IMR-90 (cell line): ENCODE data around the gene LHFPL3. TPM values are rescaled to one million over a fixed set of nuclear protein-coding genes. Genes with fewer than 3 reads are reported as not detected.

ENCODE experiments used
- ATAC-seq: fragments of 200-7000 bp; cut with Tn5 transposase; 2 replicates; pipeline ENCODE4 v1.9.1; 2020; ENCODE audit warnings: low read depth, mild to moderate bottlenecking, moderate library complexity
- BruUV-seq: library from RNA; stranded (reverse); fragments of 400-500 nt; replicated peaks from 2 replicates; lab custom pipeline; 2021; lab: Mats Ljungman, UMichigan
- CTCF ChIA-PET: fragments of 300-600 bp; formaldehyde crosslinking; extraction: SDS; loops from one replicate; lab custom pipeline; 2021; ENCODE audit warnings: antibody characterized with exemption; lab: Yijun Ruan, JAX
- POLR2A ChIA-PET: fragments of 300-600 bp; sonication (Branson Sonifier 250); formaldehyde crosslinking; loops from one replicate; lab custom pipeline; 2022; ENCODE audit warnings: antibody characterized with exemption; ENCODE audit not compliant: unreplicated experiment; lab: Charles Lee
- DNase-seq: peaks from one replicate; pipeline ENCODE4 v3.0.0; 2013
- H2AFZ ChIP-seq: replicated peaks from 2 replicates; pipeline ENCODE3; 2013; ENCODE audit warnings: low read length, mild to moderate bottlenecking; ENCODE audit not compliant: poor library complexity
- H2AK5ac ChIP-seq: 2 replicates; pipeline ENCODE4 v1.6.1; 2013; ENCODE audit warnings: low read depth, low read length, inconsistent platforms
- H2AK9ac ChIP-seq: replicated peaks from 2 replicates; pipeline ENCODE3; 2013; ENCODE audit warnings: mild to moderate bottlenecking, low read depth, low read length, moderate library complexity; ENCODE audit not compliant: poor library complexity
- H2BK120ac ChIP-seq: 2 replicates; pipeline ENCODE4 v1.6.1; 2013; ENCODE audit warnings: low read depth, low read length, inconsistent platforms
- H2BK15ac ChIP-seq: 3 replicates; pipeline ENCODE4 v1.6.1; 2013; ENCODE audit warnings: low read depth, low read length, inconsistent platforms
- H2BK20ac ChIP-seq: 2 replicates; pipeline ENCODE4 v1.6.1; 2013; ENCODE audit warnings: low read depth, mild to moderate bottlenecking, inconsistent platforms, low read length, moderate library complexity
- H2BK5ac ChIP-seq: 2 replicates; pipeline ENCODE4 v1.6.1; 2013; ENCODE audit warnings: mild to moderate bottlenecking, low read depth, low read length, inconsistent platforms; ENCODE audit not compliant: poor library complexity, severe bottlenecking
- H3K14ac ChIP-seq: replicated peaks from 2 replicates; pipeline ENCODE4 v1.6.1; 2013; ENCODE audit warnings: low read depth, low read length, inconsistent platforms
- H3K18ac ChIP-seq: 2 replicates; pipeline ENCODE4 v1.6.1; 2013; ENCODE audit warnings: low read depth, low read length, control low read depth
- H3K23ac ChIP-seq: 2 replicates; pipeline ENCODE4 v1.6.1; 2013; ENCODE audit warnings: low read depth, low read length, inconsistent platforms
- H3K27ac ChIP-seq: 2 replicates; pipeline ENCODE4 v1.5.1; 2013; ENCODE audit warnings: mild to moderate bottlenecking, control low read depth, low read length; ENCODE audit not compliant: insufficient read depth
- H3K27me3 ChIP-seq: 2 replicates; pipeline ENCODE4 v1.6.1; 2013; ENCODE audit warnings: low read length; ENCODE audit not compliant: control insufficient read depth, insufficient read depth
- H3K36me3 ChIP-seq: 2 replicates; pipeline ENCODE4 v1.6.1; 2013; ENCODE audit warnings: low read length, mixed read lengths; ENCODE audit not compliant: control insufficient read depth, insufficient read depth
- H3K4ac ChIP-seq: 2 replicates; pipeline ENCODE4 v1.6.1; 2013; ENCODE audit warnings: low read depth, low read length, inconsistent platforms
- H3K4me1 ChIP-seq: 2 replicates; pipeline ENCODE4 v1.6.1; 2013; ENCODE audit warnings: low read length, mixed read lengths; ENCODE audit not compliant: control insufficient read depth, insufficient read depth
- H3K4me2 ChIP-seq: 2 replicates; pipeline ENCODE4 v1.6.1; 2013; ENCODE audit warnings: low read depth, mild to moderate bottlenecking, control low read depth, low read length, moderate library complexity
- H3K4me3 ChIP-seq: 2 replicates; pipeline ENCODE4 v1.5.1; 2013; ENCODE audit warnings: low read depth, mild to moderate bottlenecking, control low read depth, low read length, moderate library complexity; ENCODE audit not compliant: insufficient read depth
- H3K56ac ChIP-seq: 2 replicates; pipeline ENCODE4 v1.6.1; 2013; ENCODE audit warnings: low read length, inconsistent platforms; ENCODE audit not compliant: insufficient read depth; ENCODE audit errors: extremely low read depth
- H3K79me1 ChIP-seq, 2 experiments: 2 replicates each; pipeline ENCODE4 v1.6.1; 2013; ENCODE audit warnings: low read length in 2 of 2, inconsistent platforms in 1 of 2, low read depth in 1 of 2
- H3K9ac ChIP-seq: 2 replicates; pipeline ENCODE4 v1.6.1; 2013; ENCODE audit warnings: low read depth, low read length, control low read depth
- H3K9me1 ChIP-seq: 2 replicates; pipeline ENCODE4 v1.6.1; 2013; ENCODE audit warnings: low read length, inconsistent platforms; ENCODE audit not compliant: insufficient read depth
- H3K9me3 ChIP-seq: 2 replicates; pipeline ENCODE4 v1.6.1; 2013; ENCODE audit warnings: low read length; ENCODE audit not compliant: control insufficient read depth, insufficient read depth
- H4K20me1 ChIP-seq: 2 replicates; pipeline ENCODE4 v1.6.1; 2013; ENCODE audit warnings: low read length, inconsistent platforms; ENCODE audit not compliant: insufficient read depth
- H4K5ac ChIP-seq: 2 replicates; pipeline ENCODE4 v1.6.1; 2013; ENCODE audit warnings: mild to moderate bottlenecking, low read depth, low read length, control low read depth
- H4K8ac ChIP-seq, 2 experiments: 2 replicates each; pipeline ENCODE4 v1.6.1; 2013; ENCODE audit warnings: low read depth in 2 of 2, low read length in 2 of 2, control low read depth in 1 of 2, inconsistent platforms in 1 of 2
- H4K91ac ChIP-seq: 2 replicates; pipeline ENCODE4 v1.6.1; 2013; ENCODE audit warnings: low read depth, low read length, inconsistent platforms; ENCODE audit not compliant: insufficient read depth
- BHLHE40 ChIP-seq: fragments of 150-350 bp; IDR thresholded peaks from 2 replicates; pipeline ENCODE4 v1.6.1; 2016; ENCODE audit warnings: mild to moderate bottlenecking, low read depth, low read length
- CEBPB ChIP-seq: IDR thresholded peaks from 2 replicates; pipeline ENCODE4 v1.6.1; 2012; ENCODE audit warnings: low read depth, low read length, improper control_type of control experiment
- CHD1 ChIP-seq: IDR thresholded peaks from 2 replicates; pipeline ENCODE4 v1.6.1; 2012; ENCODE audit warnings: low read depth, low read length, improper control_type of control experiment
- ELK1 ChIP-seq: fragments of 150-350 bp; IDR thresholded peaks from 2 replicates; pipeline ENCODE4 v1.6.1; 2016; ENCODE audit warnings: low read depth, mild to moderate bottlenecking, low read length, moderate library complexity, borderline replicate concordance
- FOS ChIP-seq: fragments of 150-350 bp; IDR thresholded peaks from 2 replicates; pipeline ENCODE4 v1.6.1; 2016; ENCODE audit warnings: low read depth, low read length
- MAZ ChIP-seq: IDR thresholded peaks from 2 replicates; pipeline ENCODE4 v1.6.1; 2012; ENCODE audit warnings: low read depth, mild to moderate bottlenecking, low read length, improper control_type of control experiment, moderate library complexity, borderline replicate concordance
- MXI1 ChIP-seq: IDR thresholded peaks from 2 replicates; pipeline ENCODE4 v1.6.1; 2012; ENCODE audit warnings: low read depth, mild to moderate bottlenecking, low read length, moderate library complexity, borderline replicate concordance
- NFE2L2 ChIP-seq: fragments of 150-350 bp; IDR thresholded peaks from 2 replicates; pipeline ENCODE4 v1.6.1; 2016; ENCODE audit warnings: low read depth, mild to moderate bottlenecking, low read length
- POLR2A ChIP-seq: IDR thresholded peaks from 2 replicates; pipeline ENCODE4 v1.6.1; 2012; ENCODE audit warnings: mild to moderate bottlenecking, low read depth, low read length
- RAD21 ChIP-seq: IDR thresholded peaks from 2 replicates; pipeline ENCODE4 v1.6.1; 2012; ENCODE audit warnings: low read length, improper control_type of control experiment
- RCOR1 ChIP-seq: IDR thresholded peaks from 2 replicates; pipeline ENCODE4 v1.6.1; 2012; ENCODE audit warnings: mild to moderate bottlenecking, low read length, improper control_type of control experiment; ENCODE audit not compliant: insufficient replicate concordance
- SMC3 ChIP-seq: fragments of 150-350 bp; IDR thresholded peaks from 2 replicates; pipeline ENCODE4 v1.6.1; 2016; ENCODE audit warnings: low read depth, mild to moderate bottlenecking, antibody characterized with exemption, low read length, moderate library complexity
- USF2 ChIP-seq: fragments of 150-350 bp; IDR thresholded peaks from 2 replicates; pipeline ENCODE4 v1.6.1; 2017; ENCODE audit warnings: mild to moderate bottlenecking, antibody characterized with exemption, low read length, low read depth
- WGBS, 2 experiments: methylation state at CpG; one replicate each; pipeline versions ENCODE4 v1.1.5 to v1.1.7; 2013; ENCODE audit warnings: missing lambda C conversion rate in 2 of 2; ENCODE audit not compliant: insufficient read length in 1 of 2; ENCODE audit errors: extremely low coverage in 2 of 2; 5-methylcytosine and 5-hydroxymethylcytosine counted together
- dilution Hi-C: fragments of 300-500 bp; cut with HindIII; formaldehyde crosslinking; loops from one replicate; pipeline ENCODE4 v1.14.3; 2018; ENCODE audit warnings: low sequenced_read_pairs; ENCODE audit not compliant: unreplicated experiment
- in situ Hi-C: fragments of 300-500 bp; cut with MboI; formaldehyde crosslinking; loops from 3 replicates; pipeline ENCODE4 v1.14.3; 2019; ENCODE audit warnings: low sequenced_read_pairs, inconsistent platforms, mixed read lengths
- intact Hi-C: fragments of 100-400 bp; cut with micrococcal nuclease; formaldehyde crosslinking; loops from 2 replicates; pipeline ENCODE4 v1.10.0; 2022
- polyA plus RNA-seq, 3 experiments: library from polyadenylated mRNA; depleted of rRNA; stranded (reverse); fragments of >200 nt; gene quantifications; 2 replicates each; pipeline ENCODE4 v1.2.3, GENCODE V29; 2012; ENCODE audit warnings: low replicate concordance in 1 of 3
- total RNA-seq: library from RNA; depleted of rRNA; stranded (reverse); fragments of >200 nt; gene quantifications from 2 replicates; pipeline ENCODE4 v1.2.3, GENCODE V29; 2012
- TF ChIP-seq, protein P1 (sequence below): conservative IDR thresholded peaks from 2 replicates; pipeline ENCODE4 v1.5.1; 2012; ENCODE audit warnings: mild to moderate bottlenecking, low read depth, low read length, improper control_type of control experiment

Gene LHFPL3
- total and polyA plus RNA-seq, 2 of the 4 experiments (the other 2 are of a cell fraction) = not detected

GRCh38 chr7:104857458-104858425 lies 529.3 kb downstream of the LHFPL3 start:
- no peaks in the 10 kb centered on the region for H3K79me1 ChIP-seq
- TF ChIP-seq FOS = no peak
- no peak for TF ChIP-seq CHD1
- no peak for TF ChIP-seq ELK1
- TF ChIP-seq RCOR1 = no peak
- TF ChIP-seq POLR2A = no peak
- TF ChIP-seq MXI1 = no peak
- TF ChIP-seq NFE2L2 = no peak
- TF ChIP-seq USF2 = no peak
- no peak for TF ChIP-seq CEBPB
- no peak for TF ChIP-seq MAZ
- no peak for TF ChIP-seq RAD21
- TF ChIP-seq BHLHE40 = no peak
- TF ChIP-seq SMC3 = no peak
- TF ChIP-seq, protein P1, sequence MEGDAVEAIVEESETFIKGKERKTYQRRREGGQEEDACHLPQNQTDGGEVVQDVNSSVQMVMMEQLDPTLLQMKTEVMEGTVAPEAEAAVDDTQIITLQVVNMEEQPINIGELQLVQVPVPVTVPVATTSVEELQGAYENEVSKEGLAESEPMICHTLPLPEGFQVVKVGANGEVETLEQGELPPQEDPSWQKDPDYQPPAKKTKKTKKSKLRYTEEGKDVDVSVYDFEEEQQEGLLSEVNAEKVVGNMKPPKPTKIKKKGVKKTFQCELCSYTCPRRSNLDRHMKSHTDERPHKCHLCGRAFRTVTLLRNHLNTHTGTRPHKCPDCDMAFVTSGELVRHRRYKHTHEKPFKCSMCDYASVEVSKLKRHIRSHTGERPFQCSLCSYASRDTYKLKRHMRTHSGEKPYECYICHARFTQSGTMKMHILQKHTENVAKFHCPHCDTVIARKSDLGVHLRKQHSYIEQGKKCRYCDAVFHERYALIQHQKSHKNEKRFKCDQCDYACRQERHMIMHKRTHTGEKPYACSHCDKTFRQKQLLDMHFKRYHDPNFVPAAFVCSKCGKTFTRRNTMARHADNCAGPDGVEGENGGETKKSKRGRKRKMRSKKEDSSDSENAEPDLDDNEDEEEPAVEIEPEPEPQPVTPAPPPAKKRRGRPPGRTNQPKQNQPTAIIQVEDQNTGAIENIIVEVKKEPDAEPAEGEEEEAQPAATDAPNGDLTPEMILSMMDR = no peak

More at GRCh38 chr7:104857458-104858425, 529.3 kb downstream of the LHFPL3 start:
- Histone ChIP-seq H3K4ac (no peak overlapping the region), H3K56ac (no peak overlapping the region), H4K8ac (no peak overlapping the region), H2AFZ (no peak overlapping the region), H3K4me2 (no peak overlapping the region), H3K4me1 (no peaks in the 10 kb centered on the region), H2BK5ac (no peak overlapping the region), H3K9me1 (no peaks in the 10 kb centered on the region), H3K27ac (no peak overlapping the region), H2BK15ac (no peak overlapping the region), H3K4me3 (no peak overlapping the region), H3K9me3 (no peaks in the 10 kb centered on the region), H3K27me3 (peaks cover 26% of the 10 kb centered on the region), H4K91ac (no peak overlapping the region), H3K36me3 (no peaks in the 10 kb centered on the region), H2AK9ac (no peak overlapping the region), H2BK20ac (no peak overlapping the region), H3K23ac (no peak overlapping the region), H2BK120ac (no peak overlapping the region), H2AK5ac (no peak overlapping the region), H4K20me1 (no peaks in the 10 kb centered on the region), H3K14ac (no peak overlapping the region), H3K18ac (no peak overlapping the region), H4K5ac (no peak overlapping the region), H3K9ac (no peak overlapping the region)
- dilution Hi-C loops (no loop called here), in situ Hi-C loops (no loop called here), intact Hi-C loops (no loop called here)
- no TSS peak for BruUV-seq
- CTCF ChIA-PET = interaction anchor here (1.2 kb wide), 1 partner anchor 10 kb away, joined by 5 read pairs; no protein-coding TSS in a partner anchor
- no CpG with 5 or more reads among the region's 5 CpGs for WGBS, 2 experiments
- ATAC-seq (no peak), DNase-seq (no peak)
- POLR2A ChIA-PET = no interaction called here
